ENCODE data around the gene FAM20C.

DNA sequence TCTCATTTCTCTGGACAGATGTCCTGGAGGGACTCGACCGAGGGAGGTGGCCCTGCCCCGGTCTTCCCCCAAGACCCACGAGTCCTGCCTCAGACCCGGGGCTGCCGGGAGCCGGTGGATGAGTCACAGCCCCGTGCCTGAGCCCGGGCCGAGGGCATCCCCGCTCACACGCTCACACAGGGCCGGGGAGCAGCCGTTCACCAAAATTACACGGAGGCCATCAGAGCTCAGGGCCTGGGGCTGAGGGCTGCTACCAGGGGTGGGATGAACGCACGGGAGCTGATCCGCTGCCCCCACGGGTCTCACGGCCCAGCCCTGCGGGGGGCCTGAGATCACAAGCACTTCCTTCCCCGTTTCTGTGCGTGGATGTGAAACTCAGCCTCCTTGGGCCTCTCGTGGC is 17.5 kb downstream of the FAM20C start:
- TF ChIP-seq, protein P1, sequence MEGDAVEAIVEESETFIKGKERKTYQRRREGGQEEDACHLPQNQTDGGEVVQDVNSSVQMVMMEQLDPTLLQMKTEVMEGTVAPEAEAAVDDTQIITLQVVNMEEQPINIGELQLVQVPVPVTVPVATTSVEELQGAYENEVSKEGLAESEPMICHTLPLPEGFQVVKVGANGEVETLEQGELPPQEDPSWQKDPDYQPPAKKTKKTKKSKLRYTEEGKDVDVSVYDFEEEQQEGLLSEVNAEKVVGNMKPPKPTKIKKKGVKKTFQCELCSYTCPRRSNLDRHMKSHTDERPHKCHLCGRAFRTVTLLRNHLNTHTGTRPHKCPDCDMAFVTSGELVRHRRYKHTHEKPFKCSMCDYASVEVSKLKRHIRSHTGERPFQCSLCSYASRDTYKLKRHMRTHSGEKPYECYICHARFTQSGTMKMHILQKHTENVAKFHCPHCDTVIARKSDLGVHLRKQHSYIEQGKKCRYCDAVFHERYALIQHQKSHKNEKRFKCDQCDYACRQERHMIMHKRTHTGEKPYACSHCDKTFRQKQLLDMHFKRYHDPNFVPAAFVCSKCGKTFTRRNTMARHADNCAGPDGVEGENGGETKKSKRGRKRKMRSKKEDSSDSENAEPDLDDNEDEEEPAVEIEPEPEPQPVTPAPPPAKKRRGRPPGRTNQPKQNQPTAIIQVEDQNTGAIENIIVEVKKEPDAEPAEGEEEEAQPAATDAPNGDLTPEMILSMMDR (IDR thresholded peaks at IDR 0.05) = no peak
- no peak for TF ChIP-seq POLR2AphosphoS5 (IDR thresholded peaks at IDR 0.05; ENCODE audit: low read depth, low read length)
- TF ChIP-seq, protein P2, sequence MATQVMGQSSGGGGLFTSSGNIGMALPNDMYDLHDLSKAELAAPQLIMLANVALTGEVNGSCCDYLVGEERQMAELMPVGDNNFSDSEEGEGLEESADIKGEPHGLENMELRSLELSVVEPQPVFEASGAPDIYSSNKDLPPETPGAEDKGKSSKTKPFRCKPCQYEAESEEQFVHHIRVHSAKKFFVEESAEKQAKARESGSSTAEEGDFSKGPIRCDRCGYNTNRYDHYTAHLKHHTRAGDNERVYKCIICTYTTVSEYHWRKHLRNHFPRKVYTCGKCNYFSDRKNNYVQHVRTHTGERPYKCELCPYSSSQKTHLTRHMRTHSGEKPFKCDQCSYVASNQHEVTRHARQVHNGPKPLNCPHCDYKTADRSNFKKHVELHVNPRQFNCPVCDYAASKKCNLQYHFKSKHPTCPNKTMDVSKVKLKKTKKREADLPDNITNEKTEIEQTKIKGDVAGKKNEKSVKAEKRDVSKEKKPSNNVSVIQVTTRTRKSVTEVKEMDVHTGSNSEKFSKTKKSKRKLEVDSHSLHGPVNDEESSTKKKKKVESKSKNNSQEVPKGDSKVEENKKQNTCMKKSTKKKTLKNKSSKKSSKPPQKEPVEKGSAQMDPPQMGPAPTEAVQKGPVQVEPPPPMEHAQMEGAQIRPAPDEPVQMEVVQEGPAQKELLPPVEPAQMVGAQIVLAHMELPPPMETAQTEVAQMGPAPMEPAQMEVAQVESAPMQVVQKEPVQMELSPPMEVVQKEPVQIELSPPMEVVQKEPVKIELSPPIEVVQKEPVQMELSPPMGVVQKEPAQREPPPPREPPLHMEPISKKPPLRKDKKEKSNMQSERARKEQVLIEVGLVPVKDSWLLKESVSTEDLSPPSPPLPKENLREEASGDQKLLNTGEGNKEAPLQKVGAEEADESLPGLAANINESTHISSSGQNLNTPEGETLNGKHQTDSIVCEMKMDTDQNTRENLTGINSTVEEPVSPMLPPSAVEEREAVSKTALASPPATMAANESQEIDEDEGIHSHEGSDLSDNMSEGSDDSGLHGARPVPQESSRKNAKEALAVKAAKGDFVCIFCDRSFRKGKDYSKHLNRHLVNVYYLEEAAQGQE (IDR thresholded peaks at IDR 0.05; ENCODE audit: insufficient read depth in 1 of 2, low read depth in 2 of 2, low read length in 1 of 2) = no peak

Measured in Panc1 (cell line).